SU-DHL-6 (cell line): ENCODE measurements around the gene TMCC2.

Experiments
- CTCF ChIP-seq: fragments of 200-600 bp; sonication (generic); IDR thresholded peaks from one replicate; pipeline ENCODE4 v1.5.1; 2017; ENCODE audit warnings: antibody characterized with exemption, mild to moderate bottlenecking, low read length, moderate library complexity; ENCODE audit not compliant: insufficient read depth, poor library complexity, severe bottlenecking
- EZH2phosphoT487 ChIP-seq: fragments of 200-600 bp; sonication (generic), shearing (Covaris generic); conservative IDR thresholded peaks from 2 replicates; pipeline ENCODE4 v1.6.1; 2018; ENCODE audit warnings: mild to moderate bottlenecking, antibody characterized with exemption, low read length, moderate library complexity, mixed read lengths

GRCh38 chr1:205300149-205300548 lies 72.4 kb downstream of the TMCC2 start:
- TF ChIP-seq CTCF (no peak), EZH2phosphoT487 (no peak)
